PC-9 (cell line): ENCODE results near the gene BBC3.
"Not testable (repeated sequence)": the region's sequence is repeated elsewhere in the genome, so short reads cannot be mapped to it uniquely, and the experiment has no call there.

Experiments used
- CTCF ChIP-seq: fragments of 200-600 bp; sonication (generic); conservative IDR thresholded peaks from 2 replicates; pipeline ENCODE4 v1.6.1; 2017; ENCODE audit warnings: mixed run types, antibody characterized with exemption, mild to moderate bottlenecking, moderate library complexity
- EZH2 ChIP-seq: fragments of 200-600 bp; sonication (generic); IDR thresholded peaks from 2 replicates; pipeline ENCODE4 v1.8.0; 2017; ENCODE audit warnings: antibody characterized with exemption, low read depth

GRCh38 chr19:47261946-47262793 is 31.2 kb upstream of the BBC3 start:
- not testable (repeated sequence) for TF ChIP-seq CTCF, EZH2
